Metanephros (tissue), 1 donor: ENCODE measurements around the gene ACP7. TPM values are rescaled to one million over a fixed set of nuclear protein-coding genes. Genes with fewer than 3 reads are reported as not detected.

Experiments
- total RNA-seq: library from RNA; depleted of rRNA; stranded (reverse); fragments of >200 nt; gene quantifications from one replicate; pipeline ENCODE4 v1.2.3, GENCODE V29; 2014

The ACP7 gene
- 0.23 TPM for total RNA-seq

GRCh38 chr19:39083983-39084731, at the start of gene ACP7:
Gene ACP7 (plus strand): TSS chr19:39084368. CDS start chr19:39085270, 902 bp downstream.

GRCh38 chr19:39125554-39126311, 41.6 kb downstream of the ACP7 start, which contains the start of gene PAK4:
Gene PAK4 (plus strand): TSS chr19:39125786. CDS start chr19:39169554, 43,768 bp downstream.

Other genes with a start within 250 kb of the ACP7 start
- 311 TPM for gene HNRNPL, start 234.4 kb upstream of the ACP7 start, total RNA-seq
- 10.0 TPM for gene RINL, start 206.1 kb upstream of the ACP7 start, total RNA-seq
- gene SIRT2, start 184.8 kb upstream of the ACP7 start, total RNA-seq = 58.4 TPM
- 11.9 TPM for gene NFKBIB, start 184.4 kb upstream of the ACP7 start, total RNA-seq
- gene CCER2, start 172.2 kb upstream of the ACP7 start, total RNA-seq = 0.29 TPM
- 33.7 TPM for gene SARS2, start 153.6 kb upstream of the ACP7 start, total RNA-seq
- 33.2 TPM for gene MRPS12, start 153.4 kb upstream of the ACP7 start, total RNA-seq
- 67.2 TPM for gene FBXO17, start 108.6 kb upstream of the ACP7 start, total RNA-seq
- gene FBXO27, start 51.8 kb upstream of the ACP7 start, total RNA-seq = 2.7 TPM
- gene PAK4, start 41.4 kb downstream of the ACP7 start, total RNA-seq = 38.0 TPM
- 2.3 TPM for gene NCCRP1, start 112.6 kb downstream of the ACP7 start, total RNA-seq
- gene SYCN, start 119.9 kb downstream of the ACP7 start, total RNA-seq = not detected
- gene IFNL3, start 160.6 kb downstream of the ACP7 start, total RNA-seq = not detected
- gene IFNL4, start 164.5 kb downstream of the ACP7 start, total RNA-seq = not detected
- not detected for gene IFNL2, start 184.0 kb downstream of the ACP7 start, total RNA-seq
- gene IFNL1, start 212.0 kb downstream of the ACP7 start, total RNA-seq = not detected
- 2.7 TPM for gene LRFN1, start 236.5 kb downstream of the ACP7 start, total RNA-seq